IPS-NIHi11 (cell line): ENCODE results near the gene GRK3.
A peak's percentile ranks its signal among the peaks of the same experiment; 100 is the strongest.
"Not testable (repeated sequence)": the region's sequence is repeated elsewhere in the genome, so short reads cannot be mapped to it uniquely, and the experiment has no call there.

Source experiments
- DNase-seq: peaks from one replicate; pipeline ENCODE4 v3.0.0; 2012; ENCODE audit warnings: mixed read lengths, low spot score

Gene GRK3

GRCh38 chr22:25551396-25551795 lies 13.1 kb upstream of the GRK3 start:
- no peak for DNase-seq

- not testable (repeated sequence) for DNase-seq
Observed at GRCh38 chr22:25552405-25552804, 12.1 kb upstream of the GRK3 start.

DNA sequence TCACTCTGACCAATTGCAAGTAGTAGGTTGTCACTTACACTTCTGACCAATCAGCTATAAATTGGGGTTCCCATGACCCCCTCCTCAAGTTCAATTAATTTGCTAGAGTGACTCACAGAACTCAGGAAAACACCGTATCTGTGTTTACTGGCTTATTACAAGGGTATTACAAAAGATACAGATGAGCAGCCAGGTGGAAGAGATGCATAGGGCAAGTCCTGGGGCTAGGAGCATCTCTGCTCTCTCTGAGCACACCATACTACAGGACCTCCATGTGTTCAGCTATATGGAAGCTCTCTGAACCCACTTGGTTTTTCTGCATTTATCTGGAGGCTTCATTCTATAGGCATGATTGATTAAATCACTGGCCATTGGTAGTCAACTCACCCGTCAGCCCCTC lies 11.3 kb upstream of the GRK3 start:
- DNase-seq, result no peak

GRCh38 chr22:25554238-25554671 lies 10.2 kb upstream of the GRK3 start:
- DNase-seq, result no peak

- DNase-seq, result no peak
Observed at GRCh38 chr22:25554689-25555088, 9.8 kb upstream of the GRK3 start.

DNA sequence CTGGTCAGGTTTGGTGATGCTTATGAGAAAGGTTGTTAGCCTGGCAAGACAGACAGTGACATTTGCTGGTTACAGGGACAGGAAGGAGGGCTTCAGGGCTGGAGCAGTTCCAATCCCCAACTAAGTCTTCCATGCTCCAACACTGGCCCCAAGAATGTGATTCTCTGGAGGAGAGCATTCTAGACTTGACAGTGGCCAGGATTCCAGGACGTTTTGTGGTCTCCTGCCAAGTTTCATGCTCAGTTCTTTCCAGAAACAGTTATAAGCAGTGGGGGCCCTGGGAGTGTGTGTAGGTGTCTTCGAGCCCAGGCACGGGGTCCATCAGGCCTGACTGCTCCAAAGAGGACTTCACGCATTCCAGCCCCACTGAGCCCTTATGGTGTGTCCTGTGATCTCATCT lies 8.9 kb upstream of the GRK3 start:
- no peak for DNase-seq

DNA sequence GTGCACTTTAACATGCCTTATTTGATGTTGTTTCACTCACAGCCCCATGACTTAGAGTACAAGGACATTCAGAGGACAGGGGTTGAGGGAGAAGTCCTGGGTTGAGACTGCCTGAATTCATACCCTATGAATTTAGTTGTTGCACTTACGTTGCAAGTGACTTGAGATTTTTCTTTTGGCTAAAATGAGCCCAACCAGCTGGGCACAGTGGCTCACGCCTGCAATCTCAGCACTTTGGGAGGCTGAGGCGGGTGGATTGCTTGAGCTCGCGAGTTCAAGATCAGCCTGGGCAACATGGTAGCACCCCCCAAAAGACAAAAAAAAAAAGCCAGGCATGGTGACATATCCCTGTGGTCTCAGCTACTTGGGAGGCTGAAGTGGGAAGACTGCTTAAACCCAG lies 7.3 kb upstream of the GRK3 start:
- no peak for DNase-seq

DNA sequence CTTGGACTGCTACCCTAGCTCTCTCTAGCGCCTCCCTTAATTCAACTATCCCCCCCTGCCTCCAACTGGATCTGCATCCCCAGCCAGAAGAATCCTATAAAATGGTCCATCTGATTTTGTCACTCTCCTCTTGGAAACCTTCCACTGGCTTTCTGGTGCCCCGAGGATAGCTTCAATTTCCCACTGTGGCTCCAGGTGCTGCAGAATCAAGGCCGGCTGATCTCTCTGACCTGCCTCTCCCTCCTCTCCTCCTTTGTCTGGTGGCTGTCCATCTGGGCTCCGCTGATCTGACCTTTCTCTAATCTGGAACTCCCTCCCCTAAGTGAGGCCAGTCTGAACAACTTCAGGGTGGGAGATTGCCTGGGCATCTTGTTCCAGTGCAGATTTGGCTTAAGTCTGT lies 6.1 kb upstream of the GRK3 start:
- DNase-seq, result no peak

DNA sequence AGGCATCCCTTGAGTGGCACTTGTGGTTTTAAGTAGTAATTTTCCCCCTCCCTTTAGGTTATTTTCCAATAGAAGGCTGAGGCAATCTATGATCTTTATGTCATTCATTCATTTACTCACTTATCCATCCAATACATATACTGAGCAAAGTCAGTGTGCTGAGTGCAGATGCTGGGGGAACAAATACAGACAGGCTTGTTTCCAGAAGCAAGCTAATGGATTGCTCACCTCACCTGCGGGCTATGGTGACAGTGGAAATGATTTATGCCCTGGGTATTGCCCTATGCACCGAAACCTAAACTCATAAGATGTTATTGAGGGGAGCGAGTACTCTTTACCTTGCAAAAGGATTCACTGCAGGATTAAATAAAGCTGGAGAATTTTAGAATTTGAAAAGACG lies 4.6 kb upstream of the GRK3 start:
- not testable (repeated sequence) for DNase-seq

- DNase-seq, result not testable (repeated sequence)
Observed at GRCh38 chr22:25561182-25561581, 3.3 kb upstream of the GRK3 start.

GRCh38 chr22:25561927-25562326 lies 2.5 kb upstream of the GRK3 start:
- not testable (repeated sequence) for DNase-seq

GRCh38 chr22:25562966-25563760 lies 1.3 kb upstream of the GRK3 start:
- not testable (repeated sequence) for DNase-seq

GRCh38 chr22:25563761-25564319 lies 635 bp upstream of the GRK3 start:
- DNase-seq, result no peak

DNA sequence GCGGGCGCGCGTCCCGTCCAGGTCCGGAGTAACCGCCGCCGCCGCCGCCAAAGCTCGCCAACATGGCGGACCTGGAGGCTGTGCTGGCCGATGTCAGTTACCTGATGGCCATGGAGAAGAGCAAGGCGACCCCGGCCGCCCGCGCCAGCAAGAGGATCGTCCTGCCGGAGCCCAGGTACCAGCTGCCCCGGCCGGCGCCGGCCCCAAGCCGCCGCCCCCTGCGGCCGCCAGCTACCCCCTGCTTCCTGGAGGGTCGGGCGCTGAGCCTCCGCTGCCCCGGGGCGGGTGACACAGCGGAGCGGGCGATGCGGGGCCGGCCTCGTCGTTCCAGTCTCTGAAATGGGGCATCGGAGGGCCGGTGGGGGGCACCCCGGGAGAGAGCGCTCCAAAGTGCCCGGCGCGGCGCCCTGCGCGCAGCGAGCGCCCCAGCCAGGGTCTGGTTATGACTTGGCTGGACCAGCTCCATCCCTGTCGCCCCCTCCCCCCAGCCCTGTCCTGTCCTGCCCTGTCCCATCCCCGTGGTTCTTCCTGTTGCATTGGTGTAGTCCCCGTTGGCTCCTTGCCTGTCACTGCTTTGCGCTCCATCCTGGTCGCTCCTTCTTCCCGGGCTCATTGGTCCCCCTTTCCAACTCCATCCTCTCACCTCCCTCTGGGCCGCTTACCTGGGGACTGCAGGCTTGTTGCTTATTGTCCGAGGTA lies 653 bp downstream of the GRK3 start:
- peak; percentile 46 for DNase-seq

GRCh38 chr22:25566186-25566897 lies 1.9 kb downstream of the GRK3 start:
- no peak for DNase-seq

- no peak for DNase-seq
Observed at GRCh38 chr22:25566898-25567235, 2.4 kb downstream of the GRK3 start.

DNA sequence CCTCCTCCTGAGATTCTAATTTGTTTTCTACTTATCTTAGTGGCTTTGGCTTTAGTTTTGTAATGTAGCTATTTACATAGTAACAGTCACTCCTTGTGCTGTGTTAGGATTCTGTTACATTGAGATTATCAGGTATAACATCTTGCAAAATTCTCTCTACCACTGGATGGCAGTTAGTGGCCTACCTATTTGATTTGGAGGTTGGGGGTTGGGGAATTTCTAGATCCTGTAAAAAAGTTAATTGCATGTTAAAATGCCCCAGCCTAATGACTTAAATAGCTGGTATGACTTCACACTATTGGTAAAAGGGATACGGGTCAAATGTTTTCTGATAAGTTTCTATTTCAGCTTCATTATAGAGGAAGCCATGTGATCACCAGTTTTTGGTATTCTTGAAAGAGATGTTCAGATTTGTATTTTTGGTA lies 2.8 kb downstream of the GRK3 start:
- no peak for DNase-seq

DNA sequence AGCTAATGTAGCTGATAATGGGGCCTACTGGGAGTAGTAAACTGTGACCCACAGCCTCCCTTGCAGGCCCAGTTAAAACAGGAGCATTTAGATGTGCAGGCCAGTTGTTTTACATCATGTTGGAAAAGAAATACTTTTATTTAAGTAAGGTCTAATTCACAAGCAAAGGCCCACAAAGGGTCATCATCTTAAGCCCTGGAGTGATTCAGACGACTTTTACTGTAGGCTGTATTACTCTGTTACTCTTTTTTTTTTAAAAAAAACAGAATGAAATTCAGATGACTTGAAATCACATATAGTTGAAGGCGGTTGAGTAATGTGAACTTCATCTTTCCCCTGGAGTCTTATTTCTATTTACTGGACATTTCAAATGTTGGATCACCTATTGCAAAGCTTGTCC lies 3.6 kb downstream of the GRK3 start:
- DNase-seq, result not testable (repeated sequence)

- DNase-seq, result no peak
Observed at GRCh38 chr22:25569361-25569760, 4.9 kb downstream of the GRK3 start.

- DNase-seq, result no peak
Observed at GRCh38 chr22:25569983-25570382, 5.5 kb downstream of the GRK3 start.

DNA sequence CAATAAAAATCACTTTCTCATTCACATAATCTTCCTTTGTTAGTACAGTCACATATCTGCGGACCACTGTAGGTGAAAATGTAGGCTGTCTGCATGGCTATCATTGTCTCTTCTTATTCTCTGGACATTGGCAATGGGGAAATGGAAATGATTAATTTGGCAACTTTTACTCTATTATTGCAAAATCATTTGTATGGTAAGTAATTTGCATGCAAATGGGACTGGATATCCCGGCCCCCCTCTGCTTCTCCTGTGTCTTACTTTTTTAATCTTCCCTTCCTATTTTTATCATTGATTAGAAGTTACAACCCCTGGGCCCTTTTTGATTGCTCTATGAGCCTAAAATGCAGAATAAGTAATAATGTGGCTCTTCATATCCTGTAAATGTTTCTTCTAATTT lies 6.0 kb downstream of the GRK3 start:
- no peak for DNase-seq

- DNase-seq, result not testable (repeated sequence)
Observed at GRCh38 chr22:25571969-25572707, 7.7 kb downstream of the GRK3 start.
